ENCODE measurements around the gene TMEM60. TPM values are rescaled to one million over a fixed set of nuclear protein-coding genes. Genes with fewer than 3 reads are reported as not detected.

TMEM60 gene
- total RNA-seq, 3 donors from 2014 or later (not counting 1 experiment from before 2014, with no cell fraction given) = 3.4 to 5.2 (median 3.9) TPM

DNA sequence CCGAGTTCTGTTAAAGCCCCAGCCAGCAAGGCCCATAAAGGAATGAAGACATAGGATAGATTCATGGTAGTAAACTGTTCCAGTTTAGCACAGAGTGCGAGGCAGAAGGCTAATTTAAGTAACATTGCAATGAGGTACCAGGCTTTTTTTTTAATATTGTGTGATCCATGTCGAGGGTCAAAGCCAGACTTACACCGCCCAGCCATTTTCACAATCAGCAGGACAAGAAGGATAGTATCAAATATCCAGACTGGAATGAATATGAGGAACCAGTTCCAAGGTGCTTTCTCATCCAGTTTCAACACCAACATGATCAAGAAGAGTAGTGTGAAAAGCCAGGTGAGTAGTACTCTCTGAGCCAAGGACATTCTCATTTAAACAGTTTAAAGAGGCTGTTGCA is 4.2 kb downstream of the TMEM60 start:
- TF ChIP-seq, protein P1, sequence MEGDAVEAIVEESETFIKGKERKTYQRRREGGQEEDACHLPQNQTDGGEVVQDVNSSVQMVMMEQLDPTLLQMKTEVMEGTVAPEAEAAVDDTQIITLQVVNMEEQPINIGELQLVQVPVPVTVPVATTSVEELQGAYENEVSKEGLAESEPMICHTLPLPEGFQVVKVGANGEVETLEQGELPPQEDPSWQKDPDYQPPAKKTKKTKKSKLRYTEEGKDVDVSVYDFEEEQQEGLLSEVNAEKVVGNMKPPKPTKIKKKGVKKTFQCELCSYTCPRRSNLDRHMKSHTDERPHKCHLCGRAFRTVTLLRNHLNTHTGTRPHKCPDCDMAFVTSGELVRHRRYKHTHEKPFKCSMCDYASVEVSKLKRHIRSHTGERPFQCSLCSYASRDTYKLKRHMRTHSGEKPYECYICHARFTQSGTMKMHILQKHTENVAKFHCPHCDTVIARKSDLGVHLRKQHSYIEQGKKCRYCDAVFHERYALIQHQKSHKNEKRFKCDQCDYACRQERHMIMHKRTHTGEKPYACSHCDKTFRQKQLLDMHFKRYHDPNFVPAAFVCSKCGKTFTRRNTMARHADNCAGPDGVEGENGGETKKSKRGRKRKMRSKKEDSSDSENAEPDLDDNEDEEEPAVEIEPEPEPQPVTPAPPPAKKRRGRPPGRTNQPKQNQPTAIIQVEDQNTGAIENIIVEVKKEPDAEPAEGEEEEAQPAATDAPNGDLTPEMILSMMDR (IDR thresholded peaks at IDR 0.05) = no peak
- H3K9me3 Mint-ChIP-seq = no peaks in the 10 kb centered on the region
- DNase-seq (no peak), ATAC-seq (no peak)
- no peaks in the 10 kb centered on the region for H3K27me3 ChIP-seq (ENCODE audit: control insufficient read depth, insufficient read depth, low read length)
- intact Hi-C loops (cut with micrococcal nuclease) = no loop called here
- H3K36me3 ChIP-seq (ENCODE audit: control insufficient read depth, insufficient read depth, low read length) = no peaks in the 10 kb centered on the region
- peak overlapping the region in 1 of 2 donors; percentile 49 for H3K27ac Mint-ChIP-seq
- H3K36me3 Mint-ChIP-seq = no peaks in the 10 kb centered on the region
- peaks cover 36 to 42% of the 10 kb centered on the region in 2 donors for H3K4me1 Mint-ChIP-seq
- no peaks in the 10 kb centered on the region for H3K27me3 Mint-ChIP-seq (ENCODE audit: low read depth in 2 of 2)
- no peak overlapping the region for H3K27ac ChIP-seq (ENCODE audit: low read length)
- no peak overlapping the region for H3K4me3 Mint-ChIP-seq
- H3K9me3 ChIP-seq (ENCODE audit: control insufficient read depth, insufficient read depth, low read length) = no peaks in the 10 kb centered on the region
- whole genome bisulfite sequencing (ENCODE audit: insufficient coverage) = 100% methylated on average over 3 of the region's 4 CpGs
- peaks cover 9% of the 10 kb centered on the region for H3K4me1 ChIP-seq (ENCODE audit: control insufficient read depth, insufficient read depth, low read length)
- no peak overlapping the region for H3K4me3 ChIP-seq (ENCODE audit: low read length)

DNA sequence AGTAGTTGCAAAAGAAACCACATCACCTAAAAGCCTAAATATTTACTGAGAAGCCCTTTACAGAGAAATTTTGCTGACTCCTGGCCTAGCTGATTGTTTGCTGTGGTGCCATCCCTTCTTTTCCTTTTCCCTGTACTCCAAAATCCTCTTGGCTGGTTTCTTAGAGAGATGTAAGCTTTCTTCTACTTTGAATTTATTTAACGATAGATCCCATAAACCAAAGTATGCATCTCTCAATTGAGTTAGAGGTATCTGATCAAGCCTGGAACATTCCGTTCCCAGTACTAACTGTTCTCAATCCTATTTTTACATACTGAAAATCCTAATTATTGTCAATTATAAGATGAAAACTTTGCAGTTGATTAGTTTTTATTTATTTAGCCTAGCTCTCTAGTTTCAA is 6.3 kb downstream of the TMEM60 start:
- DNase-seq = no peak
- ATAC-seq = no peak
- Mint-ChIP-seq H3K4me1 (peaks cover 21 to 25% of the 10 kb centered on the region in 2 donors), H3K27ac (no peak overlapping the region), H3K36me3 (no peaks in the 10 kb centered on the region), H3K4me3 (no peak overlapping the region), H3K9me3 (no peaks in the 10 kb centered on the region), H3K27me3 (ENCODE audit: low read depth in 2 of 2) (no peaks in the 10 kb centered on the region)
- no peak overlapping the region for H3K27ac ChIP-seq (ENCODE audit: low read length)
- H3K4me3 ChIP-seq (ENCODE audit: low read length) = no peak overlapping the region
- WGBS (ENCODE audit: insufficient coverage) = no CpG with 5 or more reads among the region's 2 CpGs
- H3K9me3 ChIP-seq (ENCODE audit: control insufficient read depth, insufficient read depth, low read length) = no peaks in the 10 kb centered on the region
- intact Hi-C loops (cut with micrococcal nuclease) = no loop called here
- TF ChIP-seq, protein P1 (IDR thresholded peaks at IDR 0.05) = no peak
- peaks cover 3% of the 10 kb centered on the region for H3K4me1 ChIP-seq (ENCODE audit: control insufficient read depth, insufficient read depth, low read length)
- H3K27me3 ChIP-seq (ENCODE audit: control insufficient read depth, insufficient read depth, low read length) = no peaks in the 10 kb centered on the region
- H3K36me3 ChIP-seq (ENCODE audit: control insufficient read depth, insufficient read depth, low read length) = no peaks in the 10 kb centered on the region

DNA sequence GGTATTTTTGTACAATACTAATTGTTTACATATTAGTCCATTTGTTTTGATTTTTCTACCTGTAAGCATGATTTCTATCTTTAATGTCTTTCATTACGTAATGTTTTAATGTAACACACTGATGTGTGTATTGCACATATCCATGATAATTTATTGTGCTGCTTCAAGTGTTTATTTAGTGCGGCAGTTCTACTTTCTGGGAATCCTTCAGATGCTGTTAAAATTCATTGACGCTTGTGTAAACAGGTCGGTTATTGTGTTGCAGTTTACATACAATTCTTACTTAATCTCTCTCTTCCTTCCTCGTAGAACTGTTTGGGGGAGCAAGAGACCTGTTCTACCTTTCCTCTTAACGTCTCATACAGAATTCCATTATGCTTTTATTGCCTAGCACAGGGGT is 6.9 kb downstream of the TMEM60 start:
- intact Hi-C loops (cut with micrococcal nuclease) = no loop called here
- ATAC-seq (no peak), DNase-seq (no peak)
- Mint-ChIP-seq H3K4me1 (peaks cover 17 to 21% of the 10 kb centered on the region in 2 donors), H3K4me3 (no peak overlapping the region), H3K27ac (no peak overlapping the region), H3K9me3 (no peaks in the 10 kb centered on the region), H3K36me3 (no peaks in the 10 kb centered on the region), H3K27me3 (ENCODE audit: low read depth in 2 of 2) (no peaks in the 10 kb centered on the region)
- Histone ChIP-seq H3K4me3 (ENCODE audit: low read length) (no peak overlapping the region), H3K27ac (ENCODE audit: low read length) (no peak overlapping the region), H3K36me3 (ENCODE audit: control insufficient read depth, insufficient read depth, low read length) (no peaks in the 10 kb centered on the region), H3K4me1 (ENCODE audit: control insufficient read depth, insufficient read depth, low read length) (no peaks in the 10 kb centered on the region), H3K27me3 (ENCODE audit: control insufficient read depth, insufficient read depth, low read length) (no peaks in the 10 kb centered on the region), H3K9me3 (ENCODE audit: control insufficient read depth, insufficient read depth, low read length) (no peaks in the 10 kb centered on the region)
- 96% methylated on average over 5 of the region's 6 CpGs for WGBS (ENCODE audit: insufficient coverage)
- TF ChIP-seq, protein P1 (IDR thresholded peaks at IDR 0.05) = no peak

DNA sequence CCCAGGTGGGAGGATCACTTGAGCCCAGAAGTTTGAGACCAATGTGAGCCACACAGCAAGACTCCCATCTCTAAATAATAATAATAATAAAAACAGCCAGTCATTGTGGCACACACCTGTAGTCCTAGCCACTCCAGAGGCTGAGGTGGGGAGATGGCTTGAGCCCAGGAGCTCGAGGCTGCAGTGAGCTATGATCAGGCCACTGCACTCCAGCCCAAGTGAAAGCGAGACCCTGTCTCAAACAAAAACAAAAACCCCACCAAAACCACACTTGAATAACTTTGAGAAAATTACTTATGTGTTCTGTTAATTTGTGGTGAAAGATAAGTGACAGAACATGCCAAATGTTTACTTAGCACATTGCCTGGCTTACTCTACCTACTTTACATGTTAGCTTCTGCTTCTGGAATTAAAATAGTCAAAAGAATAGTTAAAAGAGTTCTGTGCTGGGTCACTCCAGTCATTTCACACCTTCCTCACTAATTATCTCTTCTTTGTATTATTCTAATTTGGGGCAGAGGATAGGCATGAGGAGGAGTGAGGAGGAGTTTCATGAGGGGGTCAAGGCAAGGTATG is 9.8 kb downstream of the TMEM60 start:
- H3K4me3 ChIP-seq (ENCODE audit: low read length) = no peak overlapping the region
- peaks cover 9% of the 10 kb centered on the region for H3K36me3 Mint-ChIP-seq
- no peak overlapping the region for H3K4me3 Mint-ChIP-seq
- H3K27me3 Mint-ChIP-seq (ENCODE audit: low read depth in 2 of 2) = no peaks in the 10 kb centered on the region
- H3K27me3 ChIP-seq (ENCODE audit: control insufficient read depth, insufficient read depth, low read length) = no peaks in the 10 kb centered on the region
- H3K27ac Mint-ChIP-seq = peak overlapping the region in 1 of 2 donors; percentile 68
- TF ChIP-seq, protein P1 (IDR thresholded peaks at IDR 0.05) = no peak
- intact Hi-C loops (cut with micrococcal nuclease) = no loop called here
- H3K4me1 Mint-ChIP-seq = peaks cover 0 to 15% of the 10 kb centered on the region in 2 donors
- ATAC-seq = no peak
- no peaks in the 10 kb centered on the region for H3K9me3 Mint-ChIP-seq
- no peak for DNase-seq
- H3K36me3 ChIP-seq (ENCODE audit: control insufficient read depth, insufficient read depth, low read length) = peaks cover 3% of the 10 kb centered on the region
- no peaks in the 10 kb centered on the region for H3K9me3 ChIP-seq (ENCODE audit: control insufficient read depth, insufficient read depth, low read length)
- 67% methylated on average over 1 of the region's 2 CpGs for WGBS (ENCODE audit: insufficient coverage)
- no peak overlapping the region for H3K27ac ChIP-seq (ENCODE audit: low read length)
- no peaks in the 10 kb centered on the region for H3K4me1 ChIP-seq (ENCODE audit: control insufficient read depth, insufficient read depth, low read length)

All from natural killer cell (primary cell).